GM06990 (cell line): Measurements from ENCODE around the gene LZTR1.

Experiments
- DNase-seq: peaks from one replicate; pipeline ENCODE4 v3.0.0-alpha.2; 2011; ENCODE audit not compliant: insufficient read length; ENCODE audit errors: extremely low read depth
- H3K27me3 ChIP-seq: replicated peaks from 2 replicates; pipeline ENCODE4 v1.6.0; 2011; ENCODE audit warnings: low read length; ENCODE audit not compliant: control insufficient read depth, insufficient read depth
- H3K36me3 ChIP-seq: 2 replicates; pipeline ENCODE4 v1.5.1; 2011; ENCODE audit warnings: low read length; ENCODE audit not compliant: control insufficient read depth, insufficient read depth
- H3K4me3 ChIP-seq: replicated peaks from 2 replicates; pipeline ENCODE4 v1.5.1; 2011; ENCODE audit warnings: low read depth, mild to moderate bottlenecking, control low read depth, low read length
- CTCF ChIP-seq: IDR thresholded peaks from 2 replicates; pipeline ENCODE4 v1.5.1; 2011; ENCODE audit warnings: low read length, control low read depth, mild to moderate bottlenecking, inconsistent platforms; ENCODE audit not compliant: insufficient read depth, poor library complexity, severe bottlenecking

Gene LZTR1

DNA sequence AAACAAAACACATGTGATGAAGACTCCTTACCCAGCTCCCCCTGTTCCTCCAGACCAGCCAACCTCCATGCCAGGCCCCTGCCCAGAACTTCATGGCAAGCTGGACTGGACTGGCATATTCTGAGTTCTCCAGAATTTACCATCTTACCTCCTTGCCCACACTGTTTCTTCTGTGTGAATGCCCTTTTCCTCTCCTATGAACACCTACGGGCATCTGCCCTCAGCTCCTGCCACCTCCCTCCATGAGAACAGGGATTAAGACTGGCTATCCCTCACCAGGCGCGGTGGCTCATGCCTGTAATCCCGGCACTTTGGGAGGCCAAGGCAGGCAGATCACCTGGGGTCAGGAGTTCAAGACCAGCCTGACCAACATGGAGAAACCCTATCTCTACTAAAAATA, 21.5 kb upstream of the LZTR1 start:
- Histone ChIP-seq H3K27me3 (no peaks in the 10 kb centered on the region), H3K36me3 (no peaks in the 10 kb centered on the region), H3K4me3 (no peak overlapping the region)
- DNase-seq, result no peak
- TF ChIP-seq CTCF, result no peak

DNA sequence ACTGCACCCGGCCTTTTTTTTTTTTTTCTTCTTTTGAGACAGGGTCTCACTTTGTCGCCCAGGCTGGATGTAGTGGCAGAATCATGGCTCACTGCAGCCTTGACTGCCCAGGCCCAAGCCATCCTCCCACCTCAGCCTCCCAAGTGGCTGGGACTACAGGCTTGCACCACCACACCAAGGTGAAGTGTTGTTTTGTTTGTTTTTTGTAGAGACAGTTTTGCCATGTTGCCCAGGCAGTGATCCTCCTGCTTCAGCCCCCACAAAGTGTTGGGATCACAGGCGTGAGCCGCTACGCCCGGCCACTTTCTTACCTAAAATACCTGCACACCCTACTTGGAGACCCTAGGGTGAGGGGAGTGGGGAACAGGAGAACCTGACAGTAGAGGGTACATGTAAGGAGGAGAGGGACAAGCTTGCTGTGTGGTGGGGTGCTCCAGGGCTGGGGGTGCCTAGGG, 19.6 kb upstream of the LZTR1 start:
- Histone ChIP-seq H3K4me3 (no peak overlapping the region), H3K36me3 (no peaks in the 10 kb centered on the region), H3K27me3 (no peaks in the 10 kb centered on the region; the same call in 1 of the 2 replicates)
- no peak for DNase-seq
- no peak for TF ChIP-seq CTCF

- no peak for DNase-seq
- no peak overlapping the region for H3K4me3 ChIP-seq
- TF ChIP-seq CTCF, result no peak
- no peaks in the 10 kb centered on the region; the same call in 1 of the 2 replicates for H3K27me3 ChIP-seq
- no peaks in the 10 kb centered on the region for H3K36me3 ChIP-seq
These were observed 18.7 kb upstream of the LZTR1 start for GRCh38 chr22:20963201-20964052.

GRCh38 chr22:20964090-20964798, 17.9 kb upstream of the LZTR1 start:
- no peak for TF ChIP-seq CTCF
- DNase-seq, result no peak
- H3K27me3 ChIP-seq, result no peaks in the 10 kb centered on the region; the same call in 1 of the 2 replicates
- H3K4me3 ChIP-seq, result no peak overlapping the region
- H3K36me3 ChIP-seq, result no peaks in the 10 kb centered on the region

- no peaks in the 10 kb centered on the region; the same call in 1 of the 2 replicates for H3K27me3 ChIP-seq
- DNase-seq, result no peak
- H3K4me3 ChIP-seq, result no peak overlapping the region
These were observed 17.3 kb upstream of the LZTR1 start for GRCh38 chr22:20964799-20965103.

More at GRCh38 chr22:20964799-20965103, 17.3 kb upstream of the LZTR1 start:
- no peaks in the 10 kb centered on the region for H3K36me3 ChIP-seq
- TF ChIP-seq CTCF, result no peak
